Stimulated activated CD8-positive, alpha-beta memory T cell treated with anti-CD3 and anti-CD28 coated beads, Interleukin-15, amount 100 ng/mL, for 48 hours (primary cell): Measurements from ENCODE around the gene SLC30A4.
A peak's percentile ranks its signal among the peaks of the same experiment; 100 is the strongest.
"Not testable (repeated sequence)": the region's sequence is repeated elsewhere in the genome, so short reads cannot be mapped to it uniquely, and the experiment has no call there.

Experiments used
- DNase-seq, 2 donors: peaks; one replicate each; pipeline ENCODE4 v3.0.0-alpha.2; 2020; ENCODE audit warnings: low read depth in 2 of 2

The SLC30A4 gene, protein sequence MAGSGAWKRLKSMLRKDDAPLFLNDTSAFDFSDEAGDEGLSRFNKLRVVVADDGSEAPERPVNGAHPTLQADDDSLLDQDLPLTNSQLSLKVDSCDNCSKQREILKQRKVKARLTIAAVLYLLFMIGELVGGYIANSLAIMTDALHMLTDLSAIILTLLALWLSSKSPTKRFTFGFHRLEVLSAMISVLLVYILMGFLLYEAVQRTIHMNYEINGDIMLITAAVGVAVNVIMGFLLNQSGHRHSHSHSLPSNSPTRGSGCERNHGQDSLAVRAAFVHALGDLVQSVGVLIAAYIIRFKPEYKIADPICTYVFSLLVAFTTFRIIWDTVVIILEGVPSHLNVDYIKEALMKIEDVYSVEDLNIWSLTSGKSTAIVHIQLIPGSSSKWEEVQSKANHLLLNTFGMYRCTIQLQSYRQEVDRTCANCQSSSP

DNA sequence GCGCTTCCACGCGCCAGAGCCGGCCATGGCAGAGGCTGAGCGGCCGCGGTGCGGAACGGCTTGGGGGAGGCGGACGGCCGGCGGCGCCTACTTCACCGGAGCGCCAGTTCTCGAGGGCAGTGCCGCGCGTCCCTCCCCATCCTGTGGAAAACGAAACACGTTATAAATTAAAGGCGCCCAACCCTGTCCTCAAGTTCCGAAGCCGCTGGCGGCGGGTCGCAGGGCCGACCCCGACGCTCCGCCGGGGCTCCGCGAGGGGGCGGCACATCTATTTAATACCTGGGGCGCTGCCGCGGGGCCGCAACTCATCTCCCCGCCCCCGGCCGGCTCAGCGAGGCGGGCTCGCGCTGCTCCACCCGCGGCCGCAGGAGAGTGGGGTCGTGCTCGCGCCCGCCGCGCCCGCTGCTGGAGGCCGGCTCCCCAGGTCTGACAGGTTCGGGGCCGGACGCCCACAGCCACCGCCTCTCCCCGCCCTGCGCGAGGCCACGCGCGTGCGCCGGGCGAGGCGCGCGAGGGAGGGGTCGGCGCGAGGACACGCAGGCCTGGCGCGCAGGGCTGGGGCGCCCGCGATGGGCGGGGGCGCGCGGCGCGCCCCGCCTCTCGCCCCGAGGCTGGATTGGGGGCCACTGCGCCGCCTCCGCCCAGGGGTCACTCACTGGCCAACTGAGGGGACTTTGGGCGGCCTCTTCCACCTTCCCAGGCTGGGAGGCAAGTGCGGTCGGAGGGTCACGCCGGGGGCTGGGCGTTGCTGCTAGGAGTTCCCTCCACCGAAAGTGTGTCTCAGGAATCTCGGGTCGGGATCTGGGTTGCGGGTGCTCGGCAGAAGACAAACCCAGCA, at the start of gene SLC30A4:
Gene SLC30A4, minus strand, starts transcription at position 428 of the 838 bp plus-strand sequence. Its CDS starts 401 bp downstream, at position 27.
- peak; percentile 44 to 48 for DNase-seq

GRCh38 chr15:45555934-45556608, 33.5 kb upstream of the SLC30A4 start:
- no peak for DNase-seq

- no peak for DNase-seq
These were observed 29.1 kb upstream of the SLC30A4 start for GRCh38 chr15:45551676-45552075.

GRCh38 chr15:45550436-45550835, 27.9 kb upstream of the SLC30A4 start:
- no peak for DNase-seq

GRCh38 chr15:45549541-45550220, 27.1 kb upstream of the SLC30A4 start:
- DNase-seq, result no peak

- DNase-seq, result no peak
These were observed 26.4 kb upstream of the SLC30A4 start for GRCh38 chr15:45548753-45549520.

- no peak for DNase-seq
These were observed 24.2 kb upstream of the SLC30A4 start for GRCh38 chr15:45546789-45547188.

DNA sequence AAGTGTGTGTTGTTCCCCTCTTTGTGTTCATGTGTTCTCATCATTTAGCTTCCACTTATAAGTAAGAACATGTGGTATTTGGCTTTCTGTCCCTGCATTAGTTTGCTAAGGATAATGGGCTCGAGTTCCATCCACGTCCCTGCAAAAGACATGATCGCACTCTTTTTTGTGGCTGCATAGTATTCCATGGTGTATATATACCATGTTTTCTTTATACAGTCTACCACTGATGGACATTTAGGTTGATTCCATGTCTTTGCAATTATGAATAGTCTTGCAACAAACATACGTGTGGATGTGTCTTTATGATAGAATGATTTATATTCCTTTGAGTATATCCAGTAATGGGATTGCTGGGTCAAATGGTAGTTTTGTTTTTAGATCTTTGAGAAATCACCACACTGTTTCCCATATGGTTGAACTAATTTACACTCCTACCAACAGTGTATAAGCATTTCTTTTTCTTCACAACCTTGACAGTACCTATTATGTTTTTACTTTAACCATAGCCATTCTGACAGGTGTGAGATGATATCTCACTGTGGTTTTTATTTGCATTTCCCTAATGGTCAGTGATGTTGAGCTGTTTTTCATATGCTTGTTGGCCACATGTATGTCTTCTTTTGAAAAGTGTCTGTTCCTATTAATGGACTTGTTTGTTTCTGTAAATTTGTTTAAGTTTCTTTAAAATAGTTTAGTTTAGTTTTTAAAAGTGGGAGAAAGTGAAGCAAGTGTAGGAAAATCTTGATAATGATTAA, 21.9 kb upstream of the SLC30A4 start:
- no peak for DNase-seq

DNA sequence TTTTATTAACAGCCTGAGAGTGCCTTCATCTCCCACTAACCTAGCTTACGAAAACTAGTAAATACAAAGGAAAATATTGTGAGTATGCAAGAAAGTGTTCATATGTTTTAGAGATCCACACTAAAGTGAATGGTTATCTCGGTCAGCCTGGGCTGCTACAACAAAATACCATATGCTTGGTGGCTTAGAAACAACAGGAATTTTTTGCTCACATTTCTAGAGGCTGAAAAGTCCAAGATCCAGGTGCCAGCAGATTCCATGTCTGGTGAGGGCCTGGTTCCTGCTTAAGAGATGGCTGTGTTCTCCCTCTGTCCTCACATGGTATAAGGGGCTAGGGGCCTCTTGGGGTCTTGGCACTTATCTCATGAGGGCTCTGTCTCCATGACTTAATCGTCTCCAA, 20.5 kb upstream of the SLC30A4 start:
- no peak for DNase-seq

- no peak for DNase-seq
These were observed 18.0 kb upstream of the SLC30A4 start for GRCh38 chr15:45540531-45540930.

DNA sequence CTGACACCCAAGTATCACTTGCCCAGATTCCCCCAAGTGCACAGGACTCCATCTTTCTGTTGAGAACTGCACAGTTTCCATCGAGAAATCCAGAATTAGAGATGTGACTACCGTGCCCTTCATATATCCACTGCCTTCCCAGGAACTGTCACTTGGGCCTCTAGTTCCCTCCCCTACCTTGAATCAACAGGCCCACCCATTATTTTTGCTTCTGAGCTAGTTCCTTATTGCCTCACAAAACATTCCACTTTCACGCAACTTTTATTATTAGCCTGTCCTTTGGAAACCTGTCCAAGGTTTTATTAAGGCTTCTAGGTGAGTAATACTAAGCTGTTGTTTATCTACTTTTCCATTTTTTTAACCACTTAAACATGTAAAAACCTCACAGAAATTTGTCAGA, 17.1 kb upstream of the SLC30A4 start:
- DNase-seq, result no peak

GRCh38 chr15:45536934-45537333, 14.4 kb upstream of the SLC30A4 start:
- DNase-seq, result no peak

- DNase-seq, result no peak
These were observed 13.0 kb upstream of the SLC30A4 start for GRCh38 chr15:45535486-45536042.

- no peak for DNase-seq
These were observed 12.3 kb upstream of the SLC30A4 start for GRCh38 chr15:45534821-45535220.

DNA sequence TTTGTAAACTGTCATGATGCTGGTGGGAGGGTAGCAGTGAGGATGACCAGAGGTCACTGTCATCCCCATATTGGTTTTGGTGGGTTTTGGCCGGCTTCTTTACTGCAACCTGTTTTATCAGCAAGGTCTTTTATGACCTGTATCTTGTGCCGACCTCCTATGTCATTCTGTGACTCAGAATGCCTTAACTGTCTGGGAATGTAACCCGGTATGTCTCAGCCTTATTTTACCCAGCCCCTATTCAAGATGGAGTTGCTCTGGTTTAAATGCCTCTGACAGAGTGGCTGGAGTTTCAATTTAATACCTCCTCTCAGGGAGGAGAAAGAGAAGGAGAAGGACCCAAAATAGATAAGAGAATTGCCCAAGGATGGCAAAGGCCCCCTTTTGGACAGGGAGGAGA, 10.3 kb upstream of the SLC30A4 start:
- not testable (repeated sequence) for DNase-seq

DNA sequence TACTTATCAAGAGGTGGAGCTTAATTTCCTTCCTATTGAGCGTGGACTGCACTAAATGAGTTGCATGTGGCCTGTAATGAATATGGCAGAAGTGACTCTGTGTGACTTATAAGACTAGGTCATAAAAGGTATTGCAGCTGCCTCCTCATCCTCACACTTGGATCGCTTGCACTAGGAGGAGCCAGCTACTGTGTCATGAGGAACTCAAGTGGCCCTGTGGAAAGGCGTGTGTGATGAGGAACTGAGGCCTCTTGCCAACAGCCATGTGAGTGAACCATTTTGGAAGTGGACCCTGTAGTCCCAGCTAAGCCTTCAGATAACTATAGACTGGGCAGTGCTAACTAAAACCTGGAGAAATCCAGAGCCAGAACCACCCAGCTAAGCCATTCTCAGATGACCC, 7.1 kb upstream of the SLC30A4 start:
- no peak for DNase-seq

- no peak for DNase-seq
These were observed 4.5 kb upstream of the SLC30A4 start for GRCh38 chr15:45527086-45527485.

GRCh38 chr15:45523166-45523460, 558 bp upstream of the SLC30A4 start:
- DNase-seq, result no peak

GRCh38 chr15:45521596-45522327, 793 bp downstream of the SLC30A4 start:
- no peak for DNase-seq
